Stimulated activated CD8-positive, alpha-beta memory T cell treated with anti-CD3 and anti-CD28 coated beads, Interleukin-7, amount 100 ng/mL, for 4 hours (primary cell): ENCODE measurements around the gene ZNF24.

Experiments used
- DNase-seq, 2 donors: peaks; one replicate each; pipeline ENCODE4 v3.0.0-alpha.2; 2020; ENCODE audit warnings: low read depth in 2 of 2

The ZNF24 gene

DNA sequence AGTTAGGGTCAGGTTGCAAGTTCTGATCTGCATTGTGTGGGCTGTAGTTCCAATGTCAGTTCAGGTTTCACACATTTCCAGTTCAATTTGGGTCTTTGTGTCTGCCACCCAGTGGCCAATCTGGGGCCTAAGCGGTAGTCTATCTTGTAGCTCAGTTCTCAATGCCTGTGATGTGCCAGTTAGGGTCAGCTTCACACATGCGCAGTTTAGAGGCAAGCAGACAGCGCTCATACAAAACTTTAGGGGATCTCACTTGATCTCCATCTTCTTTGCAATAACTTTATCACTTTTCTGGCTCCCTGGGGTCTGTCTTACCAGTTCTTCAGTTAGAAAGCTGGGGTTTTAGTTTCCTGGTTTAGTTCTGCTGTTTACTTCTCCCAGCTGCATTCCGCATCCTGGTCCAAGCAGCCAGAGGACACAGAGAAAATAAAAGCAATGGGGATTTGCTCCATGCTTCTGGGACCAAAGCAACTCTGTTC, 11.0 kb upstream of the ZNF24 start:
- DNase-seq, result peak; percentile 36 to 41

DNA sequence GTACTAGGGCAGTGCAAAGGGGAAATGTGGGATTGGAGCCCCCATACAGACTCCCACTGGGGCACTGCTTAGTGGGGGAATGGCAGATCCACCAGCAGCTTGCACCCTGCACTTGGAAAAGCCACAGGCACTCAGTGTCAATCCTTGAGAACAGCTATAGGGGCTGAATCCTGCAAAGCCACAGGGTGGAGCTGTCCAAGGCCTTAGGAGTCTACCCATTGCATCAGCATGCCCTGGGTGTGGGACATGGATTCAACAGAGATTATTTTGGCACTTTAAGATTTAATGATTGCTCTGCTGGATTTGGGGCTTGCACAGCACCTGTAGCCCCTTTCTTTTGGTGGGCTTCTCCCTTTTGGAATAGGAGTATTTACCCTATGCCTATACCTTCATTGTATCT, 8.6 kb upstream of the ZNF24 start:
- DNase-seq, result no peak

DNA sequence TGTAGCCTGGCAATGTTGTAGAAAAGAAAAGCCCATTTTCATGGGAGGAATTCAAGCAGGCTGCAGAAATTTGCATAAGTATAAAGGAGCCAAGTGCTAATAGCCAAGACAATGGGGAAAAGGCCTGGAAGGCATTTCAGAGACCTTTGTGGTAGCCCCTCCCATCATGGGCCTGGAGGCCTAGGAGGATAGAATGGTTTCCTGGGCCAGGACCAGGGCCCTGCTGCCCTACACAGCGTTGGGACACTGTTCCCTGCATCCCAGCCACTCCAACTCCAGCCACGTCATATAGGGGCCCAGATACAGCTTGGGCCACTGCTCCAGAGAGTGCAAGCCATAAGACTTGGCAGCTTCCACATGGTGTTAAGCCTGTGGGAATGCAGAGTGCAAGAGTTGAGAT, 8.1 kb upstream of the ZNF24 start:
- no peak for DNase-seq

DNA sequence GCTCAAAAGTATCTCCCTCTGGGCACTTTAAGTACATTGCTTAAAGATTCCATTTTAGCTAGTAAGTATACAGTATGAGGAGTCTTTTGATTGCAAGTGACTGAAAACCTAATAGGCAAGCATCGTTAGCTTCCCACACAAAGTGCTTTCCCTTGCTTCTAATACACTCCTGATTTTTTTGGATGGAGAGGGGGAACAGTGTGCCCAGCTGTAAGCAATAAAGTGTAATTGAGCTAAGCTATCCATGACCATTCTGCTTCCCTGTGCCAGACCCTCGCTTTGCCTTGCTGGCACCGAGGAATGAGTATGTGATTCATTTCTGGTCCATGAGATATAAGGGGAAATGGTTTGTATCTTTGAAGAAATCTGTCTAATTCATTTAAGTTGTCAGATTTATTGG, 3.8 kb upstream of the ZNF24 start:
- no peak for DNase-seq

DNA sequence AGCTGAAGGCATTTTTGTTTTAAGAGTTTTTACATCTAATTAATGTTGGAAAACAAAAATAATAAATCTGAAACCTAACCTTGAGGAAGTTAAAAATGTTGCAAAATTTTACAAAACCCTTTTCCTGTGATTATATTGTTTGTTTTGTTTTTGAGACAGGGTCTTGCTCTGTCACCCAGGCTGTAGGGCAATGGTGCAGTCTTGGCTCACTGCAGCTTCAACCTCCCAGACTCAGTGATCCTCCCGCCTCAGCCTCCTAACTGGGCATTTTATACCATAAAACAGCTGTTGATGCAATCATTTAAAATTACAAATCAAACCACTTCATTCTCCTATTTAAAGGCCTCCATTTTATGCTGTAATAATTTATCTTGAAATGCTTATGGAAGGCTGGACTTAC, 1.7 kb upstream of the ZNF24 start:
- no peak for DNase-seq

DNA sequence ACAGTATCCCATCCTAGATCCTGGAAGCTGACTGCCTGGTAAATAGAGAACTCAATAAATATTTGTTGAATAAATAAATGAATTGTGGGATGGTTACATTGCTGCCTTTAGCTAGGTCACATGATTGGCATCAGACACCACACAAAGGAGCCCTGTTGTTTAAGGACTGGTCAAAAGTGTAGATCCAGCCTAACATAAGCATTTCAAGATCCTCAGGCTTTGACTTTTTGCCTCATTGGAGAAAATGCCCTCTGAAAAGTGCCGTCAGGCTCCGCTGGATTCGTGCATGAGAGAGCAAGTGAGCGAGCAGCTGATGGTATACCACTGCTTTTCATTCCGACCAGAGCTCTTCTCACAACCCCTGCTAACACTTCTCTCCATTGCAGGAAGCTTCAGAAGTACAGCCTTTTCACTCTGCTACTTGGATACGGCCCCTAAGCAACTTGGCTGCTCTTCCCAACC, 1.3 kb upstream of the ZNF24 start:
- DNase-seq, result no peak

DNA sequence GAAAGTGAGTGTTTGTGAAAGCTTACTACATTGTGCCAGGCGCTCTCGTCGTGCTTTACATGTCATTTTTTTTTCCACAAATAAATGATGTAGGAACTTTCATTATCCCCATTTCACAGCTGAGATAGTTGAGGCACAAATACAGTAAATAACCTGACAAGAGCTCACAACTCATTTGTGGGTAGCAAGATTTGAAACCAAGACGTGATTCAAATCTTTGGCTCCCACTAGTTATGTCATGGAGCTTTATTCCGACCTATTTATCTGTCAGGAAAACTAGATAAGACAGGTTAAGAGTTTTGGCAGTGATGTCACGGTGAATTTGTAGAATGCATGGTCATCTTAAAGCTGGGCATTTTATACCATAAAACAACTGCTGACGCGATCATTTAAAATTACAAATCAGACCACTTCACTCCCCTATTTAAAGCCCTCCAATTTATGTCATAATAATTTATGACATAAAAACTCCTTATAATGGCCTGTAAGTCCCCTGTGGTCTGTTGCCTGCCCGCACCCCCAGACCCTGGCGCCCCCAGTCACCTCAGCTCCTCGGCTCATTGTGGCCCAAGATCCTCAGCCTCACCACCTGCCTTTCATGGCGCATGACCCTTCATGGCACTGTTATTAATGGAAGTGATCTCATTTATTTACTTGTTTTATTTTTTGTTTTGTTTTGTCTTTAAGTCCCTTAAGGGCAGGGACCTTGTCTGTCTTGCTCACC, 678 bp upstream of the ZNF24 start:
- no peak for DNase-seq

DNA sequence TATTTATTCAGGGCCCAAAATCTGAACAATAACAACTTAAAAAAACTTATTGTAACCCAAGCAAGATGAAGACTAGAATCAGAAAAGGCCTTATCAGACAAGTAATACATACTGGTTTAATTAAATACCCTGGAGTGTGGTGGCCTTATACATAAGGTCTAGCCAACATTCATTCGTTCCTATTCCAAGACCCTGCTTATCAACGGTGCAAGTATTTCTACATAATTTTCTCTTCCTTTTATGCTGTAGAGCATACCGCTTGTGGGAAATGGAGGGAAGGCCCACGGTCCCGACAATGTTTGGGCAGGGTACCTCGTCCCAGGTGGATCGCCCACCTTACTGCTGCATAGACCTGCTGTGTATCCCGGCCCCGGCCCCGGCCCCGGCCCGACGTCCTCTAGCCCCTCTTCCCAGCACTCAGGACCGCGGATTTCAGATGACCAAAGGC, 708 bp downstream of the ZNF24 start:
- DNase-seq, result no peak

DNA sequence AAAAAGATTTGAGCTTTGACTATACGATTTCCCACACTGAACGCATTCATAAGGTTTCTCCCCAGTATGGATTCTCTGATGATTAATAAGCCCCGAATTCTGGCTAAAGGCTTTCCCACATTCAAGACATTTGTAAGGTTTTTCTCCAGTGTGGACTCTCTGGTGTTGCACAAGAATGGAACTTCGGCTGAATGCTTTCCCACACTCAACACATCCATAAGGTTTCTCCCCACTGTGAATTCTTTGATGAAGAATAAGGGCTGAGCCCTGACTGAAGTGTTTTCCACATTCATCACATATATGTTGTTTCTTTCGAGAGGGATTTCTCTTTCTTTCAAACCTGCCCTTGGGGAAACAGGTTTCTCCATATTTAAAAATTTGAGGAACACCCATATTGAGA, 6.9 kb downstream of the ZNF24 start:
- no peak for DNase-seq

DNA sequence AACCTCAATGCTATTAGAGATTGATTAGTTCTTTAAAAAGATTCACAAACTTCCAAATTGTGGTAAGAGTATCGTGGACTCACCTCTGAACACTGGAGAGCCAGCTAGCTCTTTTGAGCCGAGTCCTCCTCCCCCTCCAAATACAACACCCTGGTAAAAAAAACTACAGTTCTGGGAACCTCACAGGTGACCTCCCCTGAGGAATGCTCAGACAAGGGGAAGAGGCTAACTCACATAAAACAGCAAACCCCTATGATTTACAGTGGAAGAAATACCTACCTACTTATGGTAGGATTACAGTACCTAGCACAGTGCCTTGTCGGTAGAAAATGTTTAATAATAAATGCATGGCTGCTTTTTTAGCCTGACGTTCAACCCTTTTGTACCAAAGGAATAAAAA, 8.4 kb downstream of the ZNF24 start:
- no peak for DNase-seq

DNA sequence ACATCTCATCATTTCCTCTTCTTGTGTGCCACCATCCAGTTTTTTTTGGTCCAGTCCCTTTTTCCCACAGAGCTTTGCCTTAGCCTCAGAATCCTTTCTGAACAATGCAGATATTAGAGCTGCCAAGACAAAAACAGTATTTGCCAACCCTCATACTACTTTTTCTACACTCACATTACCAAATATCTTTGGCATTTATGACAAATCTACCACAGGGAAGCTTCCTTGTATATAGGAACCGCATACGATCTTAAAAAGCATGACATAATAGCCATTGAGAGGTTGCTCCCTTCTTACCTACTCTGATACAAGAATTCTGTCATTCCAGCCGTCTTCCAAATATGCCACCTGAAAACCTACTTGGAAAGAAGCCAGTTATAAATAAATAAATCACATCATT, 9.4 kb downstream of the ZNF24 start:
- DNase-seq, result no peak

DNA sequence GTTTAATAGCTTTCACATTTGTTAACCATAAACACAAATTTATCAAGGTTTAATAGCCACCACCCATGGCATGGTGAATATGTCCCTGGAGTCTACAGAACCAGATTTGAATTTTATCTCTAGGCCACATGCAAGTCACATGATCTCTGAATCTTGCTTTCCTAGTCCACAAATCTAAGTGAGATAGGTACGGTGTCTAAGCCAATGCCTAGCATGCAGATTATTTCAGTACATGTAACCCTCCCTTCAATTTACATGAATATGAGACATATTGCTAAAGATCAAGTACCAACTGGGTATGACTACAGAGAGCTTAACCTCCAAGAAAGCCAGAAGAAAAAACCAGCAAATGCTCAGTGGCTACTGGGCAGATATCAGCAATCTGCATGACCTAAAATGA, 10.0 kb downstream of the ZNF24 start:
- DNase-seq, result no peak

DNA sequence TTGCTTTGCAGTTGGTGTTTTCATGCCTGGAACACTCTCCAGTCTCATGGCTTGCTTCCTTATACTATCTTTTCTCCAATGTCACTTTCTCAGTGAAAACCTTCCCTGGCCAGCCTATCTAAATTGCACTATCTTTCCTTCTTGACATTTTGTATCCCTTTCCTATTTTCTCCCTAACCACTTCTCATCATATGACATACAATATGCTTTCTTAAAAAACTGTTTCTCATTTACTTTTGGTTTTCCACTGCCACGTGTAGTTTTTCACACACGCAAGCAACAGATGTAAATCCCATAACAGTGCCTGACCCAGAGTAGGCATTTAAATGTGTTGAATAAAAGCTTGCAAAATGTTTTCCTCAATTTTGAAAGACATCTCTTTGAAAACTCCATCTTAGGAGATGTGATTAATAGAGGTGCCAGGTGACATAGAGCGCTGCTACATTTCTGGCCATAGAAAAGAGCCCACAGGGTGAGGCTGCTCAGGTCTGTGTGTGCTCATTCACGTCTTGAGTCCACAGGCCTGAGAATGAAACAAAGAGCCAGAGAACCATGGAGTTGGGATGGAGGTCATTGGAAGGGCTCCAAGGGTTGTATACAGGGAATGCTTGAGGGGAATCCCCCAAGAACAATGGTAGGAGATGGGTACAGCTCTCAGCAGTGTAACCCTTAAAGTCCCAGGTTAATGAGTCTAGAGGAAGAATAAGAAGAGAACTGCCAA, 12.7 kb downstream of the ZNF24 start:
- no peak for DNase-seq

DNA sequence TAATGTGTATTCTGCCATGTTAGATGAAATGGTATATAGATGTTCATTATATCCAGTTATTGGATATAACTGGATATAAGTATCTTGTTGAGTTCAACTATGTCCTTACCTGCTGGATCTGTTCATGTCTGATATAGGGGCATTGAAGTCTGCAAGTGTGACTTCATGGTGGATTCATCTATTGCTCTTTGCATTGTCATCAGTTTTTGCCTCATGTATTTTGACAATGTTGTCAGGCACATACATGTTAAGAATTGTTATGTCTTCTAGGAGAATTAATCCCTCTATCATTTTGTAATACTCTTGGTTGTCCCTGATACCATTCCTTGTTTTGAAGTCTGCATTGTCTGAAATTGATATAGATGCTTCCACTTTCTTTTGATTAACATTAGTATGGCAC, 15.4 kb downstream of the ZNF24 start:
- no peak for DNase-seq

DNA sequence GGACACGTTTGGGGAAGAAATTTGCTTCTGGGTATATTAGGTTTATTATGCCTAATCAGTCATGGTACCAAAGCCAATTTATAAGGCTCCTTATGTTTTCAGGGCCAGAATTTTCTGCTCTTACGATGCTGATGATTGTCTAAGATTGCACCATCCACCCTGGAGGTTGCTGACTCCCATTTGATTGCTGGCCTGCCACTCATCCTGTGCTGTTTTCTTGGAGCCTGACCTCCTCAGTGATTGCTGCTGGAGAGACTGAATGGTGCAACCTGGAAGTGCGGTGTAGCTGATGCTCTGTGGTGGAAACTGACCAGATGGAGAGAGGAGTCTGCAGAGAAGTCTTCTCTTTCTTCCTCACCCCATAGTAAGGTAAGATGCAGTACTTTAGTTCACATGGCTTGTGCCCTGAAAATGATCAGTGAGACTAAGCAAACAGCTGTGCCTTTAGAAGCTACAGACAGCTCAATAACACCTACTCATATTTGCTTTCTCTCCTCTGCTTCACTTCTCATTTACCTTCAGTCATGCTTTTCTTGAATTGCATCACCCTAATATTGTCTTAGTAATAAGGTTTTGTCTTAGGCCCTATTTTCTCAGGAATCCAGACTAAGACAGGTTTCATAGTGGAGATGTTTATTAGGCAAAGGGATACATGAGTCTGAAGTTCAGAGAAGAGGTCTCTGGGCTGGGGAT, 17.4 kb downstream of the ZNF24 start:
- DNase-seq, result no peak

DNA sequence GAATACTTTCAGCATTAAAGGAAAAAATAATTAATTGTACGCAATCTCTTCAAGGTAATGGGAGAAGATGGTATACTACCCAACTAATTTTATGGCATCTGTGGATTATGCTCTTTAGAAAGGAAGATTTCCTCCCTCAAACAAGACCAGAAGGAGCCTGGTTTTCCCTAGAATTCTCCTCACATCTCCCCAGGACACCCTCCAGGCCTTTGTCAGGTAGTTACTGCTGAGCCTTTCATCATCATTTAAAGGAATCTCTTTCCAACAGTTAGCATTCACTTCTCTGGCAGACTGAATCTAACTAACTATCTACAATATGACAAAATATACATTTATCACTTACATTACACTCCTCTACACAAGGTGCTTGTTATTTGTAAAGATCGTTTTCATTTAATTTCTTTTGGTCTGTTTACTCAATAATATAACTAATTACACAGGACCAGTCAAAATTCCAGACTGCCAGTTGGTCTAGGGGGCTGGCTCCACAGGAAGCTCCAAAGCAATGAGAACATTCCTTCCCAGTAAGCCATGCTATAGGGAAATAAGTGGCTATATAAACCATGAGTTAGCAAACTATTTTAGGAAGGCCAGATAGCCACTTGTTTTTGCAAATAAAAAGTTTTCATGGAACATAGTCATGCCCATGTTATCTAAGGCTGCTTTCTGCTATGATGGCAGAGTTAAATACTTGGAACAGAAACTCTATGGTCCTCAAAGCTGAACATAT, 19.1 kb downstream of the ZNF24 start:
- no peak for DNase-seq

DNA sequence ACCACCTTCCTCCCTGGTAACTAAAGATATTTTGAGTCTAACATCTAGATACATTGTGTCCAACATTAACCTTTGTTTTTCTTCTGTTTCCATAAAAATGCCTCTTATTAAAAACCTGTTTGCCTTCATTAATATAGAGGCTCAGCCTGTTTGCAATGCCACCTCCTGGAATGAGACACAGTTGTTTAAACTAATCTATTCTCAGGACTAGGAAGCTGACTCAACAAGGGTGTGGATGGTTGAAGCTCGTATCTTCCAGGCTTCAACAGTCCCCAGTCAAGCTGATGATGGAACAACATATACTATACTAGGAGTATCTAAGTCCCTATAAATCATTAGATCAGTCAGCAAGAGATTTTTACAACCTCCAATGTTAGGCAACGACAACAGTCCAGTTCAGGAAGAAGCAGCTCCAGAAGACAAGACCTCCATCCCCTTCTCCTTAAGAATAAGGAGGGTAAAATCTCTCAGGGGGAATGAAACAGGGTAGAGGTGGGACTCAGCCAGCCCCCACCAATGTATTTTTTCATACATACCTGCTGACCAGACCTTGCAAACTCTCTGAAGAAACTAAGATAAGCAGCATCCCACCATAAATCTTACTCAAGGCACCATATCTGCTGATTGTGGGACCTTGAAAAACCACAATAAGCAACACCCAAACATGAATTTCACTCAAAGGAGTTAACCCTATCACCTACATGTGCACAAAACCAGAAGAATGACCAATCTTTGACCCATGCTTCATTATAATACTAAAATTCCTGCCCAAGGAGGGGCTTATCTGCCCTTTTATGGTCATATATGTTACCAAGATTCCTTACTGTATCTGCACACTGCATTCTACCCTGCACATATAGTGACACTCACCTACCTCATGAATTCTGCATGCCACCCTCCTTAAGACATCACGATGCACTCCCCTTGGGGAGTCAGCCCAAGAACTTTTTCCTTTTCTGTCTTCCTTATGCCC, 21.4 kb downstream of the ZNF24 start:
- DNase-seq, result no peak

DNA sequence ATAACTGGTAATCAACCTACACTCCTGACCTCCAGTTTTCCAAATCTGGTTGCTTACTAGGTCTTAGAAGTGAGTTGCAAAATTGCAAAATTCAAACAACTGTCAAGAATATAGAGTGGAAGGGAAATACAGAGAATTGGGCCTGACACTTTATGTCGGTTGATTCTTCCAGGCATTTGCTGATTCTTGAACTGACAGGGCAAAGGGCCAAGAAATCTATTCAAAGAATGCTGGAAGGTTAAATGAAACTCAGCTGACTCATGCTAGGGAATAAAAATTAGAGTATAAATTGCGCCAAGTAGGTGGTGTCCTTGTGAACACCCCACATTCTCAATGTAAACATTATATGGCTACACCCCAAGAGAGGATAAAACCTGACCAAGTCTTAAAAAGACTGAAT, 32.7 kb downstream of the ZNF24 start:
- no peak for DNase-seq

DNA sequence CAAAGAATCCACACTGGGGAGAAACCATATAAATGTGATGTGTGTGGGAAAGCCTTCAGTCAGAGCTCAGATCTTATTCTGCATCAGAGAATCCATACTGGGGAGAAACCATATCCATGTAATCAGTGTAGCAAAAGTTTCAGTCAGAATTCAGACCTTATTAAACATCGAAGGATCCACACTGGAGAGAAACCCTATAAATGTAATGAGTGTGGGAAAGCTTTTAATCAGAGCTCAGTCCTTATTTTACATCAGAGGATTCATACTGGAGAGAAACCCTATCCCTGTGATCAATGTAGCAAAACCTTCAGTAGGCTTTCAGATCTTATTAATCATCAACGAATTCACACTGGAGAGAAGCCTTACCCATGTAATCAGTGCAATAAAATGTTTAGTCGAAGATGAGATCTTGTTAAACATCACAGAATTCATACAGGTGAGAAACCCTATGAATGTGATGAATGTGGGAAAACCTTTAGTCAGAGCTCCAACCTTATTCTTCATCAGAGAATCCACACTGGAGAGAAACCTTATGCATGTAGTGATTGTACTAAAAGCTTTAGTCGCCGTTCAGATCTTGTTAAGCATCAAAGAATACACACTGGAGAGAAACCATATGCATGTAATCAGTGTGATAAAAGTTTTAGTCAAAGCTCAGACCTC, 37.5 kb downstream of the ZNF24 start:
- no peak for DNase-seq

DNA sequence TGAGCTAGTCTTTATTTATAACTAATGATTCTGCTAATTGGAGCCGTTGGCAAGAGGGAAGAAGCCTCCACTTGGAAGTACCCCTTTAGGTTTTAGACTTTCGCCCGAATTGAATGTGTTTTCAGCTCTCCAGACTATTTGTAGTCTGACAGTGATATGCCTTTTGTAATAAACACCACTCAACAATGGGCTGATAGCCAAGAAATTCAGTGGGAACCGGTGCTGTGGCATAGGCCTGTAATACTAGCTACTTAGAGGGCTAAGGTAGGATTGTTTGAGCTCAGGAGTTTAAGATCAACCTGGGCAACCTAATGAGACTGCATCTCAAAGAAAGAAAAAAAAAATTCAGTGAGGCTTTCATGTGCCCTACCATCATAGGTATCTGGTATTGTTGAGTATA, 40.6 kb downstream of the ZNF24 start:
- DNase-seq, result no peak
